IMR-90 (cell line): Measurements from ENCODE around the gene NPFFR2. TPM values are rescaled to one million over a fixed set of nuclear protein-coding genes. Genes with fewer than 3 reads are reported as not detected.
"Not testable (repeated sequence)": the region's sequence is repeated elsewhere in the genome, so short reads cannot be mapped to it uniquely, and the experiment has no call there.

Source experiments
- ATAC-seq: fragments of 200-7000 bp; cut with Tn5 transposase; 2 replicates; pipeline ENCODE4 v1.9.1; 2020; ENCODE audit warnings: low read depth, mild to moderate bottlenecking, moderate library complexity
- BruUV-seq: library from RNA; stranded (reverse); fragments of 400-500 nt; replicated peaks from 2 replicates; lab custom pipeline; 2021; lab: Mats Ljungman, UMichigan
- CTCF ChIA-PET: fragments of 300-600 bp; formaldehyde crosslinking; extraction: SDS; loops from one replicate; lab custom pipeline; 2021; ENCODE audit warnings: antibody characterized with exemption; lab: Yijun Ruan, JAX
- POLR2A ChIA-PET: fragments of 300-600 bp; sonication (Branson Sonifier 250); formaldehyde crosslinking; loops from one replicate; lab custom pipeline; 2022; ENCODE audit warnings: antibody characterized with exemption; ENCODE audit not compliant: unreplicated experiment; lab: Charles Lee
- DNase-seq: peaks from one replicate; pipeline ENCODE4 v3.0.0; 2013
- H2AFZ ChIP-seq: replicated peaks from 2 replicates; pipeline ENCODE3; 2013; ENCODE audit warnings: low read length, mild to moderate bottlenecking; ENCODE audit not compliant: poor library complexity
- H2AK5ac ChIP-seq: 2 replicates; pipeline ENCODE4 v1.6.1; 2013; ENCODE audit warnings: low read depth, low read length, inconsistent platforms
- H2AK9ac ChIP-seq: replicated peaks from 2 replicates; pipeline ENCODE3; 2013; ENCODE audit warnings: mild to moderate bottlenecking, low read depth, low read length, moderate library complexity; ENCODE audit not compliant: poor library complexity
- H2BK120ac ChIP-seq: 2 replicates; pipeline ENCODE4 v1.6.1; 2013; ENCODE audit warnings: low read depth, low read length, inconsistent platforms
- H2BK15ac ChIP-seq: 3 replicates; pipeline ENCODE4 v1.6.1; 2013; ENCODE audit warnings: low read depth, low read length, inconsistent platforms
- H2BK20ac ChIP-seq: 2 replicates; pipeline ENCODE4 v1.6.1; 2013; ENCODE audit warnings: low read depth, mild to moderate bottlenecking, inconsistent platforms, low read length, moderate library complexity
- H2BK5ac ChIP-seq: 2 replicates; pipeline ENCODE4 v1.6.1; 2013; ENCODE audit warnings: mild to moderate bottlenecking, low read depth, low read length, inconsistent platforms; ENCODE audit not compliant: poor library complexity, severe bottlenecking
- H3K14ac ChIP-seq: replicated peaks from 2 replicates; pipeline ENCODE4 v1.6.1; 2013; ENCODE audit warnings: low read depth, low read length, inconsistent platforms
- H3K18ac ChIP-seq: 2 replicates; pipeline ENCODE4 v1.6.1; 2013; ENCODE audit warnings: low read depth, low read length, control low read depth
- H3K23ac ChIP-seq: 2 replicates; pipeline ENCODE4 v1.6.1; 2013; ENCODE audit warnings: low read depth, low read length, inconsistent platforms
- H3K27ac ChIP-seq: 2 replicates; pipeline ENCODE4 v1.5.1; 2013; ENCODE audit warnings: mild to moderate bottlenecking, control low read depth, low read length; ENCODE audit not compliant: insufficient read depth
- H3K27me3 ChIP-seq: 2 replicates; pipeline ENCODE4 v1.6.1; 2013; ENCODE audit warnings: low read length; ENCODE audit not compliant: control insufficient read depth, insufficient read depth
- H3K36me3 ChIP-seq: 2 replicates; pipeline ENCODE4 v1.6.1; 2013; ENCODE audit warnings: low read length, mixed read lengths; ENCODE audit not compliant: control insufficient read depth, insufficient read depth
- H3K4ac ChIP-seq: 2 replicates; pipeline ENCODE4 v1.6.1; 2013; ENCODE audit warnings: low read depth, low read length, inconsistent platforms
- H3K4me1 ChIP-seq: 2 replicates; pipeline ENCODE4 v1.6.1; 2013; ENCODE audit warnings: low read length, mixed read lengths; ENCODE audit not compliant: control insufficient read depth, insufficient read depth
- H3K4me2 ChIP-seq: 2 replicates; pipeline ENCODE4 v1.6.1; 2013; ENCODE audit warnings: low read depth, mild to moderate bottlenecking, control low read depth, low read length, moderate library complexity
- H3K4me3 ChIP-seq: 2 replicates; pipeline ENCODE4 v1.5.1; 2013; ENCODE audit warnings: low read depth, mild to moderate bottlenecking, control low read depth, low read length, moderate library complexity; ENCODE audit not compliant: insufficient read depth
- H3K56ac ChIP-seq: 2 replicates; pipeline ENCODE4 v1.6.1; 2013; ENCODE audit warnings: low read length, inconsistent platforms; ENCODE audit not compliant: insufficient read depth; ENCODE audit errors: extremely low read depth
- H3K79me1 ChIP-seq, 2 experiments: 2 replicates each; pipeline ENCODE4 v1.6.1; 2013; ENCODE audit warnings: low read length in 2 of 2, inconsistent platforms in 1 of 2, low read depth in 1 of 2
- H3K9ac ChIP-seq: 2 replicates; pipeline ENCODE4 v1.6.1; 2013; ENCODE audit warnings: low read depth, low read length, control low read depth
- H3K9me1 ChIP-seq: 2 replicates; pipeline ENCODE4 v1.6.1; 2013; ENCODE audit warnings: low read length, inconsistent platforms; ENCODE audit not compliant: insufficient read depth
- H3K9me3 ChIP-seq: 2 replicates; pipeline ENCODE4 v1.6.1; 2013; ENCODE audit warnings: low read length; ENCODE audit not compliant: control insufficient read depth, insufficient read depth
- H4K20me1 ChIP-seq: 2 replicates; pipeline ENCODE4 v1.6.1; 2013; ENCODE audit warnings: low read length, inconsistent platforms; ENCODE audit not compliant: insufficient read depth
- H4K5ac ChIP-seq: 2 replicates; pipeline ENCODE4 v1.6.1; 2013; ENCODE audit warnings: mild to moderate bottlenecking, low read depth, low read length, control low read depth
- H4K8ac ChIP-seq, 2 experiments: 2 replicates each; pipeline ENCODE4 v1.6.1; 2013; ENCODE audit warnings: low read depth in 2 of 2, low read length in 2 of 2, control low read depth in 1 of 2, inconsistent platforms in 1 of 2
- H4K91ac ChIP-seq: 2 replicates; pipeline ENCODE4 v1.6.1; 2013; ENCODE audit warnings: low read depth, low read length, inconsistent platforms; ENCODE audit not compliant: insufficient read depth
- WGBS, 2 experiments: methylation state at CpG; one replicate each; pipeline versions ENCODE4 v1.1.5 to v1.1.7; 2013; ENCODE audit warnings: missing lambda C conversion rate in 2 of 2; ENCODE audit not compliant: insufficient read length in 1 of 2; ENCODE audit errors: extremely low coverage in 2 of 2; 5-methylcytosine and 5-hydroxymethylcytosine counted together
- dilution Hi-C: fragments of 300-500 bp; cut with HindIII; formaldehyde crosslinking; loops from one replicate; pipeline ENCODE4 v1.14.3; 2018; ENCODE audit warnings: low sequenced_read_pairs; ENCODE audit not compliant: unreplicated experiment
- in situ Hi-C: fragments of 300-500 bp; cut with MboI; formaldehyde crosslinking; loops from 3 replicates; pipeline ENCODE4 v1.14.3; 2019; ENCODE audit warnings: low sequenced_read_pairs, inconsistent platforms, mixed read lengths
- intact Hi-C: fragments of 100-400 bp; cut with micrococcal nuclease; formaldehyde crosslinking; loops from 2 replicates; pipeline ENCODE4 v1.10.0; 2022
- polyA plus RNA-seq, 3 experiments: library from polyadenylated mRNA; depleted of rRNA; stranded (reverse); fragments of >200 nt; gene quantifications; 2 replicates each; pipeline ENCODE4 v1.2.3, GENCODE V29; 2012; ENCODE audit warnings: low replicate concordance in 1 of 3
- total RNA-seq: library from RNA; depleted of rRNA; stranded (reverse); fragments of >200 nt; gene quantifications from 2 replicates; pipeline ENCODE4 v1.2.3, GENCODE V29; 2012

NPFFR2 gene
- total and polyA plus RNA-seq, 2 of the 4 experiments (the other 2 are of a cell fraction), result not detected

- ATAC-seq, H3K9me1 ChIP-seq, H2BK5ac ChIP-seq, intact Hi-C loops, H3K18ac ChIP-seq, H2AK9ac ChIP-seq, H2AFZ ChIP-seq, H4K8ac ChIP-seq, H3K4me1 ChIP-seq, H3K4me2 ChIP-seq, POLR2A ChIA-PET, H3K36me3 ChIP-seq, H3K56ac ChIP-seq, H2BK15ac ChIP-seq, H3K23ac ChIP-seq, H3K9me3 ChIP-seq, H4K91ac ChIP-seq, in situ Hi-C loops, H3K27ac ChIP-seq, H3K9ac ChIP-seq, H2AK5ac ChIP-seq, H2BK20ac ChIP-seq, H3K4ac ChIP-seq, H4K20me1 ChIP-seq, CTCF ChIA-PET, BruUV-seq, H3K27me3 ChIP-seq, DNase-seq, dilution Hi-C loops, H3K4me3 ChIP-seq, H4K5ac ChIP-seq, H3K14ac ChIP-seq, H3K79me1 ChIP-seq, H2BK120ac ChIP-seq: not testable (repeated sequence)
- WGBS, 2 experiments, result no CpG with 5 or more reads among the region's 2 CpGs
Observed at GRCh38 chr4:72139997-72140396, 108.2 kb downstream of the NPFFR2 start.
